Measurements from ENCODE around the gene UBALD1. TPM values are rescaled to one million over a fixed set of nuclear protein-coding genes. Genes with fewer than 3 reads are reported as not detected.

Gene UBALD1
- polyA plus RNA-seq, 10 donors, result 12.5 to 22.3 (median 16.2) TPM

DNA sequence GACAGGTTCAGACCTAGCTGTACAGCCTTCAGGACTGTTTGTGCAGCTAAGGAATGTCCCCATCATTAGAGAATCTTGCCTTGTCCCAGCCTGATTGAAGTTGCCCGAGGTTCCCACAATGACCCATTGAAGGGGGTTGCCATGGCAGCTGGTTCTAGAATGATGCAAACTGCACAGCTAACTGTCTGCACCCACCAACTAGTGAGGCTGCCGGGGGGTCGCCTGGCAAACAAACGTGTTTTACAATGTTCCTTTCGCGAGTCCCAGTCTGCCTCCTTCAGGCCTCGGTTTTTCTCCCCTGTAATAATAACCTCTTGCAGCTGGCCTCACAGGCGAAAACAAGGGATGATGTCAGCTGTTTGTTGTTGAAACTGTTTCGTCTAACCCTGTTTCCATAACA lies 53.1 kb downstream of the UBALD1 start:
- peak in 1 of 3 donors; percentile 42 for DNase-seq

Other genes starting within 250 kb of the UBALD1 start
- gene VASN, start 243.0 kb downstream of the UBALD1 start, polyA plus RNA-seq (ENCODE audit: insufficient read length in 10 of 10), result 10 to 100 TPM in 8 of 10 donors, 1 to 10 TPM in 2; 9.5 to 26.6 (median 14.3) TPM
- gene CORO7, start 198.3 kb downstream of the UBALD1 start, polyA plus RNA-seq (ENCODE audit: insufficient read length in 10 of 10), result 10 to 100 TPM; 16.0 to 30.4 (median 22.4) TPM
- 10 to 100 TPM; 24.2 to 32.7 (median 28.2) TPM for gene DNAJA3, start 189.0 kb downstream of the UBALD1 start, polyA plus RNA-seq (ENCODE audit: insufficient read length in 10 of 10)
- 10 to 100 TPM in 9 of 10 donors, 1 to 10 TPM in 1; 9.8 to 25.0 (median 14.1) TPM for gene NMRAL1, start 140.3 kb downstream of the UBALD1 start, polyA plus RNA-seq (ENCODE audit: insufficient read length in 10 of 10)
- 10 to 100 TPM; 32.6 to 51.2 (median 38.7) TPM for gene HMOX2, start 138.5 kb downstream of the UBALD1 start, polyA plus RNA-seq (ENCODE audit: insufficient read length in 10 of 10)
- gene CDIP1, start 76.1 kb downstream of the UBALD1 start, polyA plus RNA-seq (ENCODE audit: insufficient read length in 10 of 10), result 10 to 100 TPM; 27.5 to 44.6 (median 37.6) TPM
- under 1 TPM; 0.14 to 0.76 (median 0.56) TPM for gene C16orf96, start 58.5 kb downstream of the UBALD1 start, polyA plus RNA-seq (ENCODE audit: insufficient read length in 10 of 10)
- gene MGRN1, start 9.9 kb upstream of the UBALD1 start, polyA plus RNA-seq (ENCODE audit: insufficient read length in 10 of 10), result 10 to 100 TPM; 30.9 to 42.7 (median 36.9) TPM
- gene NUDT16L1, start 78.7 kb upstream of the UBALD1 start, polyA plus RNA-seq (ENCODE audit: insufficient read length in 10 of 10), result 10 to 100 TPM; 15.9 to 28.0 (median 21.2) TPM
- 10 to 100 TPM in 9 of 10 donors, 1 to 10 TPM in 1; 9.7 to 22.3 (median 13.8) TPM for gene ANKS3, start 119.4 kb upstream of the UBALD1 start, polyA plus RNA-seq (ENCODE audit: insufficient read length in 10 of 10)
- gene DNAAF8, start 119.6 kb upstream of the UBALD1 start, polyA plus RNA-seq (ENCODE audit: insufficient read length in 10 of 10), result 1 to 10 TPM in 1 of 10 donors, under 1 TPM in 9; 0.35 to 1.0 (median 0.71) TPM
- 10 to 100 TPM in 3 of 10 donors, 1 to 10 TPM in 7; 7.1 to 11.9 (median 8.8) TPM for gene ZNF500, start 152.3 kb upstream of the UBALD1 start, polyA plus RNA-seq (ENCODE audit: insufficient read length in 10 of 10)
- gene SEPTIN12, start 173.5 kb upstream of the UBALD1 start, polyA plus RNA-seq (ENCODE audit: insufficient read length in 10 of 10), result 1 to 10 TPM in 1 of 10 donors, not detected in 9; 9.8 TPM
- under 1 TPM in 3 of 10 donors, not detected in 7; 0.37 to 0.52 (median 0.46) TPM for gene SMIM22, start 180.5 kb upstream of the UBALD1 start, polyA plus RNA-seq (ENCODE audit: insufficient read length in 10 of 10)
- 10 to 100 TPM in 9 of 10 donors, 1 to 10 TPM in 1; 6.6 to 14.9 (median 12.3) TPM for gene ROGDI, start 187.7 kb upstream of the UBALD1 start, polyA plus RNA-seq (ENCODE audit: insufficient read length in 10 of 10)
- 10 to 100 TPM; 40.5 to 61.3 (median 49.6) TPM for gene GLYR1, start 232.4 kb upstream of the UBALD1 start, polyA plus RNA-seq (ENCODE audit: insufficient read length in 10 of 10)
- gene UBN1, start 232.6 kb upstream of the UBALD1 start, polyA plus RNA-seq (ENCODE audit: insufficient read length in 10 of 10), result 10 to 100 TPM; 15.8 to 23.0 (median 19.5) TPM